K562 (cell line): Measurements from ENCODE around the gene DGKZ. TPM values are rescaled to one million over a fixed set of nuclear protein-coding genes. Genes with fewer than 3 reads are reported as not detected.
A peak's percentile ranks its signal among the peaks of the same experiment; 100 is the strongest.

Experiments used
- ARID2 ChIP-seq: fragments of 450-650 bp; IDR thresholded peaks from 2 replicates; pipeline ENCODE4 v1.6.1; 2017; ENCODE audit warnings: antibody characterized with exemption, mild to moderate bottlenecking
- CEBPZ ChIP-seq: fragments of 150-350 bp; IDR thresholded peaks from 2 replicates; pipeline ENCODE4 v1.6.1; 2014; ENCODE audit warnings: low read depth, mild to moderate bottlenecking, low read length, borderline replicate concordance
- E2F4 ChIP-seq: sonication (generic); formaldehyde crosslinking; IDR thresholded peaks from 2 replicates; pipeline ENCODE4 v1.8.0; 2022; ENCODE audit warnings: mild to moderate bottlenecking, low read depth, missing genetic modification reagents
- HNRNPL ChIP-seq: fragments of 200-400 bp; formaldehyde crosslinking; IDR thresholded peaks from 2 replicates; pipeline ENCODE4 v1.6.1; 2017; ENCODE audit warnings: low read depth, mild to moderate bottlenecking, low read length
- KAT8 ChIP-seq: fragments of 450-650 bp; IDR thresholded peaks from 2 replicates; pipeline ENCODE4 v1.6.1; 2016; ENCODE audit warnings: low read depth, mild to moderate bottlenecking
- SRSF3 ChIP-seq: fragments of 200-400 bp; formaldehyde crosslinking; IDR thresholded peaks from 2 replicates; pipeline ENCODE4 v1.6.1; 2016; ENCODE audit warnings: mild to moderate bottlenecking, low read length, moderate library complexity; ENCODE audit not compliant: insufficient read depth
- ZBTB49 ChIP-seq: sonication (generic); formaldehyde crosslinking; IDR thresholded peaks from 2 replicates; pipeline ENCODE4 v1.8.0; 2022; ENCODE audit warnings: missing genetic modification reagents, mild to moderate bottlenecking, borderline replicate concordance
- ZNF347 ChIP-seq: fragments of 450-650 bp; formaldehyde crosslinking; IDR thresholded peaks from 2 replicates; pipeline ENCODE4 v1.4.0; 2020; ENCODE audit warnings: low read depth, mild to moderate bottlenecking, moderate library complexity
- polyA plus RNA-seq, 8 experiments: library from polyadenylated mRNA; depleted of rRNA in 4 of 8; stranded (reverse) in 5 of 8; unstranded in 3 of 8; fragments of >200 nt; fragmentation: Nextera tagmentation in 2 of 8; fragmentation: Illumina TruSeq in 1 of 8; extraction: Ambion mirVana in 2 of 8; extraction: Trizol in 1 of 8; gene quantifications; 2 replicates each; pipeline versions ENCODE4 v1.2.1 to v1.2.3, GENCODE V29; 2011 to 2014; ENCODE audit warnings: inconsistent platforms in 1 of 8, missing spikeins in 1 of 8
- total RNA-seq, 7 experiments: library from RNA; depleted of rRNA in 6 of 7; stranded (reverse); fragments of >200 nt in 6 of 7; fragmentation: Illumina TruSeq in 2 of 7; extraction: Trizol in 2 of 7; gene quantifications; 2 replicates each; pipeline versions ENCODE4 v1.2.1 to v1.2.3, GENCODE V29; 2011 to 2021; ENCODE audit warnings: low replicate concordance in 1 of 7

Gene DGKZ
- total and polyA plus RNA-seq, 9 of the 15 experiments (the other 6 are each of a cell fraction or from before 2014, with no cell fraction given) = 0.51 to 100 (median 44.2) TPM

GRCh38 chr11:46385169-46386004, 38.1 kb downstream of the DGKZ start (continued):
- TF ChIP-seq CEBPZ (no peak), HNRNPL (peak; percentile 45; the same call in 1 of the 2 replicates), SRSF3 (no peak), ARID2 (no peak), ZBTB49 (CRISPR knock-in tag) (no peak), KAT8 (no peak), ZNF347 (no peak), E2F4 (CRISPR knock-in tag) (no peak)
